Activated naive CD8-positive, alpha-beta T cell treated with anti-CD3 and anti-CD28 coated beads, Interleukin-2, amount 50 U/mL, for 24 hours (primary cell): ENCODE measurements around the gene RAPGEF5.

Experiments
- ATAC-seq: fragments of 150-1000 bp; cut with Tn5 transposase; one replicate; pipeline ENCODE4 v1.10.0; 2021
- DNase-seq: peaks from one replicate; pipeline ENCODE4 v3.0.0; 2021
- H3K27ac Mint-ChIP-seq: one replicate; pipeline ENCODE4 v1.8.0; 2021; ENCODE audit warnings: mild to moderate bottlenecking, mixed read lengths
- H3K27me3 Mint-ChIP-seq: one replicate; pipeline ENCODE4 v1.8.0; 2021; ENCODE audit warnings: mixed read lengths
- H3K36me3 Mint-ChIP-seq: one replicate; pipeline ENCODE4 v1.8.0; 2021; ENCODE audit warnings: low read depth, mixed read lengths
- H3K4me1 Mint-ChIP-seq: one replicate; pipeline ENCODE4 v1.8.0; 2021; ENCODE audit warnings: mixed read lengths
- H3K4me3 Mint-ChIP-seq: one replicate; pipeline ENCODE4 v1.8.0; 2021; ENCODE audit warnings: mild to moderate bottlenecking, moderate library complexity, mixed read lengths
- H3K9me3 Mint-ChIP-seq: one replicate; pipeline ENCODE4 v1.8.0; 2021; ENCODE audit warnings: mixed read lengths

The RAPGEF5 gene

DNA sequence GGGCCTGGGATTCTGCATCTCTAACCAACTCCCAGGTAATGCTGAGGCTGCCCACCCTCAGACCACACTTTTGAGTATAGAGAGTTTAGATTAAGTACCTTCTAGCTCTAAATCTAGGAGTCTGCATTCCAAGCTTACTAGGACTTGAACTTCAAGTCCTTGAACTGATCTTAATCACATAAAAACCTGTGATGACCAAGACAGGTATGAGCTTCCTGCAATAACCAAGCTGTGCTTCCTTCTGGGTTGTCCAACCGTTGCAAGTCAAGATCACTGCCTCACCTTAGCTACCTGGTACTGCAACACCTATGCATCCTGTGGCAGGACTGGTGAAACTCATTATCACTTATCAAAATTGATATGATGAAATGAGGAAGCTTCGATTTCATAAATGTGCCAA is 32.9 kb upstream of the RAPGEF5 start:
- Mint-ChIP-seq H3K9me3 (no peaks in the 10 kb centered on the region), H3K4me1 (no peaks in the 10 kb centered on the region), H3K4me3 (no peak overlapping the region), H3K27me3 (peaks cover 4% of the 10 kb centered on the region), H3K27ac (no peak overlapping the region), H3K36me3 (no peaks in the 10 kb centered on the region)
- ATAC-seq = no peak
- no peak for DNase-seq

DNA sequence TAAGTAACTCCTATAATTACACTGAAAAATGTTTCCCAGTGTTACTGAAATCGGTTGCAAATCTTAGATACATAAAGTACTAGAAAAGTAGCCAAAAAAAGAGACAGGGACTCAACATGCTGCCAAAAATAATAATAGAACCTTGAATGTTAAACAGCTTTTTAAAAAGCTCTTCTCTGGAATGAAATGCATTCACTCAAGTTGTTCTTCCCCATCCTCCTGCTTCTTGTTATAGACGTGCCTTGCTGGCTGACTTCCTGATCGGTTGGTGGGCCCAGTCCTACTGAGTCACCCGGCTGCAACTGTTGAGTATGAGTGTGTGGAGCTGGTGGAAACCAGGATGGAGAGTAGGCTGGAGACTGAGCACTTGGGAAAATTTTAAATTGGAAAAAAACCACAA is 30.6 kb upstream of the RAPGEF5 start:
- Mint-ChIP-seq H3K4me3 (no peak overlapping the region), H3K9me3 (no peaks in the 10 kb centered on the region), H3K27ac (no peak overlapping the region), H3K4me1 (no peaks in the 10 kb centered on the region), H3K27me3 (peaks cover 4% of the 10 kb centered on the region), H3K36me3 (no peaks in the 10 kb centered on the region)
- ATAC-seq = no peak
- DNase-seq = no peak

DNA sequence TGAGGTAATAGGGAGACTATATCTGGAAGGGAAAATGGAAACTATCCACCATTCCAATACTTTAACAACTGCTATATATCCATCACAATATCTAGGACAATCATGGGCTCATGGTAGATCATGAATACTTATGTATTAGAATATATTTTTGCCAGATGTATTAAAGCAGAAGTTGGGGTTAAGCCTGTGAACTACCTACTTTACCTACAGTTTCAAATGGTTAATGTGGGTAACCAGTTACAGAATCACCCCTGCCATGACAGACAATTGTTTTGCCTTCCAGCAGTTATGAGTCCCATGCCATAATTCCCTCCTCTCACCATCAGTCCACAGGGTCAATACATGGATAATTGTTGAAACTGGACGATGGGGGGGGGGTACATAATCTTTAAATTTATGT is 29.9 kb upstream of the RAPGEF5 start:
- Mint-ChIP-seq H3K9me3 (no peaks in the 10 kb centered on the region), H3K27ac (no peak overlapping the region), H3K36me3 (no peaks in the 10 kb centered on the region), H3K4me3 (no peak overlapping the region), H3K4me1 (no peaks in the 10 kb centered on the region), H3K27me3 (peaks cover 4% of the 10 kb centered on the region)
- ATAC-seq (no peak), DNase-seq (no peak)

DNA sequence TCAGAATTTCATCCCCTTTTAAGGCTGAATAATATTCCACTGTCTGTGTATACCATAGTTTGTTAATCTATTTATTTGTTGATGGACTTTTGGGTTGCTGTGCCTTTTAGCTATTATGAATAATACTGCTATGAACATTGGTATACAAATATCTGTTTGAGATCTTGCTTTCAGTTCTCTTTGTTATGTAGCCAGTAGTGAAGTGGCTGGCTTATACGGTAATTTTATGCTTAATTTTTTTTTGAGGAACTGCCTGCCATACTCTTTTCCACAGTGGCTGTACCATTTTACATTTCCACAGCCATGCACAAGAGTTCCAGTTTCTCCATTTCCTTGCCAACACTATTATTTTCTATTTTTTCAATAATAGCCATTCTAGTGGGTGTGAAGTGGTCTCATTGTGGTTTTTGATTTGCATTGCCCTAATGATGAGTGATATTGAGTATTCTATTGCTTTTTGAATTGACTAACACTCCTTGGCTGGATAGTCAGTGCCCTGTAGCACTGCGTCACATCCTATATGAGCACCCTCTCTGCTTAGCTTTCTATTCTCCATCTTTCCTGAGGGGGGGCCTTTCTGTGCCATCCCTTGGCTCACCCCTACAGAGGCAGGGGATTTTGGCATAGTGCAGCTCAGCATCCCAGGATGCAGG is 29.4 kb upstream of the RAPGEF5 start:
- no peak for DNase-seq
- H3K4me3 Mint-ChIP-seq = no peak overlapping the region

DNA sequence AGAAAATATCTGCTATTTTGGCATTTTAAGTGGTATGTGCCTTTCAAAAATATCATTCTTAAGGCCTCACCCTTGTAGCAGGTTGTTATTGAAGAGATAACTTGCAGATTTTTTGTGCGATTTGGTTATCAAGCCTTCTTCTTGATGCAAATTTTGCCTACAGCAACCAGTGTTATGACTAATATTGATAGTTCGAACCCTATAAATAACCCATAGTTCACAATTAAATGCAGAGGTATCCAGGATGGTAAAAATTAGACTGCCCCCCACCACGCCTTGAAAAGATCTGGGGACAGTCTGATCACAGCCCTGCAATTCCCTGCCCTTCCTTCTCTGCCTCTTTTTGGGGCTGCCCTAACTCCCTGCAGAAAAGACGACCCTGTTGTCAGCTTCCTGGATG is 28.4 kb upstream of the RAPGEF5 start:
- H3K36me3 Mint-ChIP-seq = no peaks in the 10 kb centered on the region
- ATAC-seq (no peak), DNase-seq (no peak)
- no peak overlapping the region for H3K27ac Mint-ChIP-seq
- no peak overlapping the region for H3K4me3 Mint-ChIP-seq
- H3K9me3 Mint-ChIP-seq = no peaks in the 10 kb centered on the region
- H3K27me3 Mint-ChIP-seq = peaks cover 2% of the 10 kb centered on the region
- no peaks in the 10 kb centered on the region for H3K4me1 Mint-ChIP-seq

More for the DNA sequence above, 29.4 kb upstream of the RAPGEF5 start:
- no peaks in the 10 kb centered on the region for H3K4me1 Mint-ChIP-seq
- H3K9me3 Mint-ChIP-seq = no peaks in the 10 kb centered on the region
- peaks cover 4% of the 10 kb centered on the region for H3K27me3 Mint-ChIP-seq
- no peaks in the 10 kb centered on the region for H3K36me3 Mint-ChIP-seq
- H3K27ac Mint-ChIP-seq = no peak overlapping the region
- ATAC-seq = no peak

DNA sequence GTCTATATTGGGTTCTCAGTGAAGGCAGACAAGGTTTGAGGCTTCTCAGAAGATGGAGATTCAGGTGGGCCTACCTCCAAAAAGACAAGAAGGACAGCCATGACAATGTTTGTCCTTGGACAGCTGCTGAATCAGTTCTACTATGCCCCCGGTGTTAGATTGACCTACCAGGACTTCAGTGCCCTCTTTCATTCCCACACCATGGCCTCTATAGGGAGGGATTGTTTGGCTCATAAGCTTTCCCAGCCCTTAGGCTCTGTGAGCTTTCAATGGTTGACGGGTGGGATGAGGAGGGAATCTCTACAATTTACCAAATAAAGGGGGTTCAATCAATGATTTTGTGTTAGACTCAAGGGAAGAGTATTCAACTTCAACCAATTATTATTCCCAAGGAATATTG is 23.4 kb upstream of the RAPGEF5 start:
- Mint-ChIP-seq H3K36me3 (no peaks in the 10 kb centered on the region), H3K27me3 (no peaks in the 10 kb centered on the region), H3K4me3 (no peak overlapping the region), H3K9me3 (no peaks in the 10 kb centered on the region), H3K4me1 (no peaks in the 10 kb centered on the region), H3K27ac (no peak overlapping the region)
- no peak for ATAC-seq
- no peak for DNase-seq

DNA sequence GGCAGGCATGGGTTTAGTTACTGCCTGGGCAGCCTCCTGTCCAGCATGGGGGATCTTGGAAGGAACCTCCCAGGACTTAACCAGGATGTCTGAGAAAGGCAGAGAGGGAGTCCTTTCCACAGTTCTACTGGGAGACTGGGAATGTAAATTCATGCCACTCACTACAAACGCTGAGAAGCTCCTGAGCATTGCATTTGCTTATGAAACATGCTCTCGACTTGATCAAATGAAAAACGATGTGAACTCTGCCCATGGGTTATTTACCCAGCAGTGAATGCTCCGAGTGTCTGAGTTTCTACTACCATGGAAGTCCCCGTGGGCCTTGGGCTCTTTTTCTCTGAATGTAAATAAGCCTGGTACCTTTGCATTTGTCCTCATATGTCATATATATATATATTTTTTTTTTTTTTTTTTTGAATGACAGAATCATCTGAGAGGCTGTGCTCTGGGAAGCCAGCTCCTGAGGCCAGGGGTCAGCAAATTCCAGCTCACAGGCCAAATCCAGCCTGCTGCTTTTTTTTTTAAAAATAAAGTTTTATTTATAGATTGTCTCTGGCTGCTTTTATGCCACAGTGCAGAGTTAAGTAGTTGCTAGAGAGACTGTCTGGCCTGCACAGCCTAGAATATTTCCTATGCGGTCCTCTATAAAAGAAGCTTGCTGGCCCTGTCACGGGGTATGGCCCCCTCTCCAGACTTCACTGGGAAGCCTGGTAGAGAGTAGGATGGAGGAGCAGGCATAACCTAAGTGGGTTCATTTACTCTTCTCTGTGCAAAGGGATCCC is 21.4 kb upstream of the RAPGEF5 start:
- no peak overlapping the region for H3K27ac Mint-ChIP-seq
- no peaks in the 10 kb centered on the region for H3K4me1 Mint-ChIP-seq
- H3K4me3 Mint-ChIP-seq = no peak overlapping the region
- H3K9me3 Mint-ChIP-seq = no peaks in the 10 kb centered on the region
- H3K36me3 Mint-ChIP-seq = no peaks in the 10 kb centered on the region
- H3K27me3 Mint-ChIP-seq = no peaks in the 10 kb centered on the region
- ATAC-seq (no peak), DNase-seq (no peak)

DNA sequence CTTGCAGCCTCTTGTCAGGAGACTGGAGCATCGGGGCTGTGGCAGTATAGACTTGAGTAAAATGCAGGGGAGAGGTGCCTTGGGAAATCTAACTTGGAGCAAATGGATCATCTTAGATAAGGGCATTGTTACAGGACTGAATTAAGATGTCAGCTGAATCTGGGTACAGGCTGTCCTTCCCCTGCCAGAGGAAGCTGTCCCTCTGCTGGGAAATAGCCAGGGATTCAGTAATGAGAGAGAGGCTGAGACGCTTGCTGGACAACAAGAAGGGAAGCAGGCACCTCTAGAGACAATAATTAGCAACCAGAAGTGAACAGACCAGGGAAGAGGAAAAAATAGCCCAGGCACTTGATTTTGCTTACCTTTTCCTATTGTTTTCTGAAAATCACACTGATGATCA is 20.7 kb upstream of the RAPGEF5 start:
- H3K4me1 Mint-ChIP-seq = no peaks in the 10 kb centered on the region
- no peak for ATAC-seq
- H3K27me3 Mint-ChIP-seq = no peaks in the 10 kb centered on the region
- H3K36me3 Mint-ChIP-seq = no peaks in the 10 kb centered on the region
- DNase-seq = no peak
- no peaks in the 10 kb centered on the region for H3K9me3 Mint-ChIP-seq
- H3K4me3 Mint-ChIP-seq = no peak overlapping the region
- no peak overlapping the region for H3K27ac Mint-ChIP-seq

DNA sequence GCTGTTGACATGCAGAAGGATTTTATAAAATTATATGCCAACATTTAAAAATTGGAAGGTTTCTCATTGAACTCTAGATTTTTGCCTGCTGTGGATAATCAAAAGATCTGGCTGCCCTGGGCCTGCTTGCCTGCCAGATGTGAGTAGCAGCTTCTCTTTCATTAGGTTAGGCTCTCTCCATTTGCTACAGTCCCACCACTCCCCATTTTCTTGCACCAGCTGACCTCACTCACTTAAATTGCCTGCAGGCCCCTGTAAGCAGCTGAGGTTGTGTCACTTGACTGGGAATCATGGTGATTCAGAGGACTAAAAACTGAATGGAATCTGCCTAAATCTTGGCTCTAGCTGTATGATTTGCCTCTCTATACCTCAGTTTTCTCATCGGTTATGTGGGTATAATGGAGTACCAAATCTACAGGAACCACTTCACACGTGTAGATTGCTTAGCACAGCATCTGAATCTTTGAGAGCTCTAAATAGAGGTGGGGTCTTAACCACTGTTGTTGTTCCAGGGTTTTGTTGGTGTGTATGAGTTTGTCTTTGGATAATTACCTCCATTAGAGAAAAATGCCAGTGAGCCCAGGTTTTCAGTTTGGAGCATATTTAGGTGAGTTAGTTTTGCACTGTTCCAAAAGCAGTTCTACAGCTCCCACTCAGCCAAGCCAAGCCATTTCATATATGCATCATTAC is 18.6 kb upstream of the RAPGEF5 start:
- no peaks in the 10 kb centered on the region for H3K9me3 Mint-ChIP-seq
- ATAC-seq = no peak

DNA sequence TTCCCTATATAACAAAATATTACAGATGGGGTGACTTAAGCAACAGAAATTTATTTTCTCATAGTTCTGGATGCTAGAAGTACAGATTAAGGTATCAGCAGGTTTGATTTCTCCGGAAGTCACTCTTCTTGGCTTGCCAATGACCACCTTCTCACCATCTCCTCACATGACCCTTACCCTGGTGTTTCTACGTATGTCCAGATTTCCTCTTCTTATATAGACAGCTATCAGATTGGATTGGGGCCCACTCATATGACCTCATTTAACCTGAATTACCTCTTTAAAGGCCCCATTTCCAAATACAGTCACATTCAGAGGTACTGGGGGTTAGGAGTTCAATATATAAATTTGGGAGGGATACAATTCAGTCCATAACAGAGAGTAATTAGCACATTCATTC is 17.0 kb upstream of the RAPGEF5 start:
- no peaks in the 10 kb centered on the region for H3K4me1 Mint-ChIP-seq

More for the DNA sequence above, 18.6 kb upstream of the RAPGEF5 start:
- H3K4me1 Mint-ChIP-seq = no peaks in the 10 kb centered on the region
- H3K36me3 Mint-ChIP-seq = no peaks in the 10 kb centered on the region
- H3K27ac Mint-ChIP-seq = no peak overlapping the region
- no peak overlapping the region for H3K4me3 Mint-ChIP-seq
- no peak for DNase-seq
- H3K27me3 Mint-ChIP-seq = no peaks in the 10 kb centered on the region

DNA sequence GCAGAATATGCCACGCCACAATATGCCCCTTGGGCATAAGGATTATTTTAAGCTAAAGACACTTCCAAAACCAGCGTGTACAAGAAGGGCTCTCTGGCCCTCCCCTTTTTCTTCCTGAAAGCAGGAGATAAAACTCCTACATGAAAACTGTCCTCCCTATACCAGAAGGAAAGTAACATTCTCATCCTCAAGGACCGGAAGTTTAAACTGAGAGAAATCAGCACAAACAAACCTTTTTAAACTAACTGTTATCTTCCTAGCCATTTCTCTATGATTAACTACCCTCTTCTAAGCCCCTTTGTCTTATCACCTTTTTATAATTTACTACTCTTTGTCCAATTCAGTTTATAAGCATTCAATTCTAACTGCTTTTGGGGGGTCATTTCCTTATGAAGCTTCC is 16.4 kb upstream of the RAPGEF5 start:
- Mint-ChIP-seq H3K4me1 (no peaks in the 10 kb centered on the region), H3K27ac (no peak overlapping the region), H3K27me3 (no peaks in the 10 kb centered on the region), H3K36me3 (no peaks in the 10 kb centered on the region), H3K4me3 (no peak overlapping the region), H3K9me3 (no peaks in the 10 kb centered on the region)
- DNase-seq (no peak), ATAC-seq (no peak)

More for the DNA sequence above, 17.0 kb upstream of the RAPGEF5 start:
- H3K27me3 Mint-ChIP-seq = no peaks in the 10 kb centered on the region
- ATAC-seq = no peak
- no peaks in the 10 kb centered on the region for H3K36me3 Mint-ChIP-seq
- H3K4me3 Mint-ChIP-seq = no peak overlapping the region
- no peak overlapping the region for H3K27ac Mint-ChIP-seq
- H3K9me3 Mint-ChIP-seq = no peaks in the 10 kb centered on the region
- no peak for DNase-seq

DNA sequence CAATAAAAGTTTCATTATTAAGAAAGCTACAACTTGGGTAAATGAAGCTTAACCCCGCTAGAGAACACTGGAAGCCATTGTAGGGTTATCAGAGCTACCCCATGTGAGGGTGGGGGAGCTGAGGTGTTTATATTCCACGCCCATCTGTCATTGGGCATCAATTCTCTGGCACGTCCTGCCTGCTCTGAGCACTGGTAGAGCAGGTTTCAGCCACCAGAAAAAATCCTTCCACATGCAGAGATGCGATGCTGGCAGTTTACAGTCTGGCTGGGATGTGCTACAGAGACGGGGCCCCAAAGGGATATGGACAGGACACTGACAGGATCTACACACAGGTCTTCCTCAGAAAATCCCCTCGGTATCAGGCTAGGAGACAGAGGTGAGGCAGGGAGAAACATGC is 15.9 kb upstream of the RAPGEF5 start:
- no peak overlapping the region for H3K27ac Mint-ChIP-seq
- ATAC-seq (no peak), DNase-seq (no peak)
- no peak overlapping the region for H3K4me3 Mint-ChIP-seq
- H3K9me3 Mint-ChIP-seq = no peaks in the 10 kb centered on the region
- H3K36me3 Mint-ChIP-seq = no peaks in the 10 kb centered on the region
- H3K27me3 Mint-ChIP-seq = no peaks in the 10 kb centered on the region
- H3K4me1 Mint-ChIP-seq = no peaks in the 10 kb centered on the region

DNA sequence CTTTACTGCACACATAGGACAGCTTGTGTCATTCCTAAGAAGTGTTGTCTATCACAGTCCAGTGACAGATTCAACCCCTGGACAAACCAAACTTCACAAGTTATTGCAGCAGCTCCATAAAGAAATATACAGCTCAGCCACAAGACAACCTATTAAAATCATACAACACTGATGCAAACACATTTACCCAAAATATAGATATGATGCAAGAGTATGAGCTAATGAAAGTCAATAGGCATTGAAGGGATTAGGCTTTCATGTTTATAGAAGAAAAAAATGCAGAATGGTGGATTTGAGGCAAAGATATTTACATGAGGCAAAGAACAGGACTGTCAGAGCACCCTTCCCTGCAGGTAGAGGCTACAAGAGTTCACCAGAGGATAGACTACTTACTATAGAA is 14.9 kb upstream of the RAPGEF5 start:
- no peaks in the 10 kb centered on the region for H3K4me1 Mint-ChIP-seq
- no peak for ATAC-seq
- H3K36me3 Mint-ChIP-seq = no peaks in the 10 kb centered on the region
- H3K27ac Mint-ChIP-seq = no peak overlapping the region
- no peaks in the 10 kb centered on the region for H3K27me3 Mint-ChIP-seq
- no peak for DNase-seq
- H3K4me3 Mint-ChIP-seq = no peak overlapping the region
- H3K9me3 Mint-ChIP-seq = no peaks in the 10 kb centered on the region

DNA sequence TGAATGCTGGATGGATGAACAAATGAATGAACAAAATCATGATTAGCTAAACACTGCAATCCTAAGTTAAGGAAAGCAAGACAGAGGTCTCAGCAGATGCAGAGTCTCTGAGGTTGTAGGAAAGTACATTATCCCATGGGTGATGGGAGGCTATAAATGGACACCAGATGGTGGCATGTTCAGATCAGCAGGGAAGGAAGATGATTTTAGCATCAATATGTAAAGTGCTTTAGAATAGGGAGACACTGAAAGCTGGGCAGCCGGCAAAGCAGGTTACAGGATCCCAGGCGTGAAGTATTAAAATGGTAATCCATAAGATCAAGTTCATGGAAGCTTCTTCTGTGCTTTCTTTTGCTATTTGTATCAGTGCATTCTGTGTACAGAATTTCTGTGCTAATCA is 7.9 kb upstream of the RAPGEF5 start:
- no peaks in the 10 kb centered on the region for H3K27me3 Mint-ChIP-seq
- ATAC-seq (no peak), DNase-seq (no peak)
- no peaks in the 10 kb centered on the region for H3K4me1 Mint-ChIP-seq
- no peak overlapping the region for H3K27ac Mint-ChIP-seq
- no peaks in the 10 kb centered on the region for H3K36me3 Mint-ChIP-seq
- no peak overlapping the region for H3K4me3 Mint-ChIP-seq
- H3K9me3 Mint-ChIP-seq = no peaks in the 10 kb centered on the region

DNA sequence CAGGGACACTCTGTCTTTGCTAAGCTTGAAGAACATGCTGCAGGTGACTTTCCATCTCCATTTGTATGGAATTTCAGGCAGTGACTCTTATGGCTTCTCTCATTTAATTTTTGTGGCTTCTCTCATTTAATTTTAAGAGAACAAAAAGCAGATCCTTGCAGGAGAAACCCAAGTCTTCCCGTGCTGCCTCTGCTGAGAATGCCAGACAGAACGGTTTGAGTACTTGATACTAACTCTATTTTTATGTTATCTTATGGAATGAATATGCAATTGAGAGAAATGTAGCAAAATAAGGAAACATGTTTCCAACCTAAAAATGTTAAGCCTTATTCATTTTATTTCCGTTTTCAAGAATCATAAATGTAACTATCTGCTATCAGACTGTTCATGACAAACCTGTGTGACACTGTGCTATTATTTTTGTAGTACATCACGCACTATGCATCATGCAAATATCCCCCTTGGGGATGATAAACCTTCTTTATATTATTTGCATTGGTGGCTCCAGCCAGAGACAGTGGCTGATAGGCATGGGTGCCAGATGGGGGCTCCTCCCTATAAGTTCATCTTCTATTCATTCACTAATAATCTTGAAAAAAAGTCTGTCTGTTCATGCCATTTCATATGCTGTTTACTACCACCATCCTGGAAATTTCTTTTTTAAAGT is 6.9 kb upstream of the RAPGEF5 start:
- Mint-ChIP-seq H3K27me3 (no peaks in the 10 kb centered on the region), H3K4me1 (no peaks in the 10 kb centered on the region), H3K27ac (no peak overlapping the region), H3K9me3 (no peaks in the 10 kb centered on the region), H3K4me3 (no peak overlapping the region), H3K36me3 (no peaks in the 10 kb centered on the region)
- DNase-seq = no peak
- ATAC-seq = no peak
